IMR-90 (cell line): Measurements from ENCODE around the gene FBXO3. TPM values are rescaled to one million over a fixed set of nuclear protein-coding genes. Genes with fewer than 3 reads are reported as not detected.
A peak's percentile ranks its signal among the peaks of the same experiment; 100 is the strongest.

Experiments used
- ATAC-seq: fragments of 200-7000 bp; cut with Tn5 transposase; 2 replicates; pipeline ENCODE4 v1.9.1; 2020; ENCODE audit warnings: low read depth, mild to moderate bottlenecking, moderate library complexity
- BruUV-seq: library from RNA; stranded (reverse); fragments of 400-500 nt; replicated peaks from 2 replicates; lab custom pipeline; 2021; lab: Mats Ljungman, UMichigan
- CTCF ChIA-PET: fragments of 300-600 bp; formaldehyde crosslinking; extraction: SDS; loops from one replicate; lab custom pipeline; 2021; ENCODE audit warnings: antibody characterized with exemption; lab: Yijun Ruan, JAX
- POLR2A ChIA-PET: fragments of 300-600 bp; sonication (Branson Sonifier 250); formaldehyde crosslinking; loops from one replicate; lab custom pipeline; 2022; ENCODE audit warnings: antibody characterized with exemption; ENCODE audit not compliant: unreplicated experiment; lab: Charles Lee
- DNase-seq: peaks from one replicate; pipeline ENCODE4 v3.0.0; 2013
- H2AFZ ChIP-seq: replicated peaks from 2 replicates; pipeline ENCODE3; 2013; ENCODE audit warnings: low read length, mild to moderate bottlenecking; ENCODE audit not compliant: poor library complexity
- H2AK5ac ChIP-seq: 2 replicates; pipeline ENCODE4 v1.6.1; 2013; ENCODE audit warnings: low read depth, low read length, inconsistent platforms
- H2AK9ac ChIP-seq: replicated peaks from 2 replicates; pipeline ENCODE3; 2013; ENCODE audit warnings: mild to moderate bottlenecking, low read depth, low read length, moderate library complexity; ENCODE audit not compliant: poor library complexity
- H2BK120ac ChIP-seq: 2 replicates; pipeline ENCODE4 v1.6.1; 2013; ENCODE audit warnings: low read depth, low read length, inconsistent platforms
- H2BK15ac ChIP-seq: 3 replicates; pipeline ENCODE4 v1.6.1; 2013; ENCODE audit warnings: low read depth, low read length, inconsistent platforms
- H2BK20ac ChIP-seq: 2 replicates; pipeline ENCODE4 v1.6.1; 2013; ENCODE audit warnings: low read depth, mild to moderate bottlenecking, inconsistent platforms, low read length, moderate library complexity
- H2BK5ac ChIP-seq: 2 replicates; pipeline ENCODE4 v1.6.1; 2013; ENCODE audit warnings: mild to moderate bottlenecking, low read depth, low read length, inconsistent platforms; ENCODE audit not compliant: poor library complexity, severe bottlenecking
- H3K14ac ChIP-seq: replicated peaks from 2 replicates; pipeline ENCODE4 v1.6.1; 2013; ENCODE audit warnings: low read depth, low read length, inconsistent platforms
- H3K18ac ChIP-seq: 2 replicates; pipeline ENCODE4 v1.6.1; 2013; ENCODE audit warnings: low read depth, low read length, control low read depth
- H3K23ac ChIP-seq: 2 replicates; pipeline ENCODE4 v1.6.1; 2013; ENCODE audit warnings: low read depth, low read length, inconsistent platforms
- H3K27ac ChIP-seq: 2 replicates; pipeline ENCODE4 v1.5.1; 2013; ENCODE audit warnings: mild to moderate bottlenecking, control low read depth, low read length; ENCODE audit not compliant: insufficient read depth
- H3K27me3 ChIP-seq: 2 replicates; pipeline ENCODE4 v1.6.1; 2013; ENCODE audit warnings: low read length; ENCODE audit not compliant: control insufficient read depth, insufficient read depth
- H3K36me3 ChIP-seq: 2 replicates; pipeline ENCODE4 v1.6.1; 2013; ENCODE audit warnings: low read length, mixed read lengths; ENCODE audit not compliant: control insufficient read depth, insufficient read depth
- H3K4ac ChIP-seq: 2 replicates; pipeline ENCODE4 v1.6.1; 2013; ENCODE audit warnings: low read depth, low read length, inconsistent platforms
- H3K4me1 ChIP-seq: 2 replicates; pipeline ENCODE4 v1.6.1; 2013; ENCODE audit warnings: low read length, mixed read lengths; ENCODE audit not compliant: control insufficient read depth, insufficient read depth
- H3K4me2 ChIP-seq: 2 replicates; pipeline ENCODE4 v1.6.1; 2013; ENCODE audit warnings: low read depth, mild to moderate bottlenecking, control low read depth, low read length, moderate library complexity
- H3K4me3 ChIP-seq: 2 replicates; pipeline ENCODE4 v1.5.1; 2013; ENCODE audit warnings: low read depth, mild to moderate bottlenecking, control low read depth, low read length, moderate library complexity; ENCODE audit not compliant: insufficient read depth
- H3K56ac ChIP-seq: 2 replicates; pipeline ENCODE4 v1.6.1; 2013; ENCODE audit warnings: low read length, inconsistent platforms; ENCODE audit not compliant: insufficient read depth; ENCODE audit errors: extremely low read depth
- H3K79me1 ChIP-seq, 2 experiments: 2 replicates each; pipeline ENCODE4 v1.6.1; 2013; ENCODE audit warnings: low read length in 2 of 2, inconsistent platforms in 1 of 2, low read depth in 1 of 2
- H3K9ac ChIP-seq: 2 replicates; pipeline ENCODE4 v1.6.1; 2013; ENCODE audit warnings: low read depth, low read length, control low read depth
- H3K9me1 ChIP-seq: 2 replicates; pipeline ENCODE4 v1.6.1; 2013; ENCODE audit warnings: low read length, inconsistent platforms; ENCODE audit not compliant: insufficient read depth
- H3K9me3 ChIP-seq: 2 replicates; pipeline ENCODE4 v1.6.1; 2013; ENCODE audit warnings: low read length; ENCODE audit not compliant: control insufficient read depth, insufficient read depth
- H4K20me1 ChIP-seq: 2 replicates; pipeline ENCODE4 v1.6.1; 2013; ENCODE audit warnings: low read length, inconsistent platforms; ENCODE audit not compliant: insufficient read depth
- H4K5ac ChIP-seq: 2 replicates; pipeline ENCODE4 v1.6.1; 2013; ENCODE audit warnings: mild to moderate bottlenecking, low read depth, low read length, control low read depth
- H4K8ac ChIP-seq, 2 experiments: 2 replicates each; pipeline ENCODE4 v1.6.1; 2013; ENCODE audit warnings: low read depth in 2 of 2, low read length in 2 of 2, control low read depth in 1 of 2, inconsistent platforms in 1 of 2
- H4K91ac ChIP-seq: 2 replicates; pipeline ENCODE4 v1.6.1; 2013; ENCODE audit warnings: low read depth, low read length, inconsistent platforms; ENCODE audit not compliant: insufficient read depth
- BHLHE40 ChIP-seq: fragments of 150-350 bp; IDR thresholded peaks from 2 replicates; pipeline ENCODE4 v1.6.1; 2016; ENCODE audit warnings: mild to moderate bottlenecking, low read depth, low read length
- CEBPB ChIP-seq: IDR thresholded peaks from 2 replicates; pipeline ENCODE4 v1.6.1; 2012; ENCODE audit warnings: low read depth, low read length, improper control_type of control experiment
- CHD1 ChIP-seq: IDR thresholded peaks from 2 replicates; pipeline ENCODE4 v1.6.1; 2012; ENCODE audit warnings: low read depth, low read length, improper control_type of control experiment
- FOS ChIP-seq: fragments of 150-350 bp; IDR thresholded peaks from 2 replicates; pipeline ENCODE4 v1.6.1; 2016; ENCODE audit warnings: low read depth, low read length
- MAFK ChIP-seq: IDR thresholded peaks from 2 replicates; pipeline ENCODE4 v1.6.1; 2012; ENCODE audit warnings: low read depth, low read length, improper control_type of control experiment
- MXI1 ChIP-seq: IDR thresholded peaks from 2 replicates; pipeline ENCODE4 v1.6.1; 2012; ENCODE audit warnings: low read depth, mild to moderate bottlenecking, low read length, moderate library complexity, borderline replicate concordance
- POLR2A ChIP-seq: IDR thresholded peaks from 2 replicates; pipeline ENCODE4 v1.6.1; 2012; ENCODE audit warnings: mild to moderate bottlenecking, low read depth, low read length
- RAD21 ChIP-seq: IDR thresholded peaks from 2 replicates; pipeline ENCODE4 v1.6.1; 2012; ENCODE audit warnings: low read length, improper control_type of control experiment
- RCOR1 ChIP-seq: IDR thresholded peaks from 2 replicates; pipeline ENCODE4 v1.6.1; 2012; ENCODE audit warnings: mild to moderate bottlenecking, low read length, improper control_type of control experiment; ENCODE audit not compliant: insufficient replicate concordance
- SMC3 ChIP-seq: fragments of 150-350 bp; IDR thresholded peaks from 2 replicates; pipeline ENCODE4 v1.6.1; 2016; ENCODE audit warnings: low read depth, mild to moderate bottlenecking, antibody characterized with exemption, low read length, moderate library complexity
- WGBS, 2 experiments: methylation state at CpG; one replicate each; pipeline versions ENCODE4 v1.1.5 to v1.1.7; 2013; ENCODE audit warnings: missing lambda C conversion rate in 2 of 2; ENCODE audit not compliant: insufficient read length in 1 of 2; ENCODE audit errors: extremely low coverage in 2 of 2; 5-methylcytosine and 5-hydroxymethylcytosine counted together
- dilution Hi-C: fragments of 300-500 bp; cut with HindIII; formaldehyde crosslinking; loops from one replicate; pipeline ENCODE4 v1.14.3; 2018; ENCODE audit warnings: low sequenced_read_pairs; ENCODE audit not compliant: unreplicated experiment
- in situ Hi-C: fragments of 300-500 bp; cut with MboI; formaldehyde crosslinking; loops from 3 replicates; pipeline ENCODE4 v1.14.3; 2019; ENCODE audit warnings: low sequenced_read_pairs, inconsistent platforms, mixed read lengths
- intact Hi-C: fragments of 100-400 bp; cut with micrococcal nuclease; formaldehyde crosslinking; loops from 2 replicates; pipeline ENCODE4 v1.10.0; 2022
- polyA plus RNA-seq, 3 experiments: library from polyadenylated mRNA; depleted of rRNA; stranded (reverse); fragments of >200 nt; gene quantifications; 2 replicates each; pipeline ENCODE4 v1.2.3, GENCODE V29; 2012; ENCODE audit warnings: low replicate concordance in 1 of 3
- total RNA-seq: library from RNA; depleted of rRNA; stranded (reverse); fragments of >200 nt; gene quantifications from 2 replicates; pipeline ENCODE4 v1.2.3, GENCODE V29; 2012
- TF ChIP-seq, protein P1 (sequence below): fragments of 150-350 bp; IDR thresholded peaks from 2 replicates; pipeline ENCODE4 v1.6.1; 2016; ENCODE audit warnings: low read depth, mild to moderate bottlenecking, low read length, moderate library complexity, borderline replicate concordance
- TF ChIP-seq, protein P2 (sequence below): conservative IDR thresholded peaks from 2 replicates; pipeline ENCODE4 v1.5.1; 2012; ENCODE audit warnings: mild to moderate bottlenecking, low read depth, low read length, improper control_type of control experiment
- TF ChIP-seq, protein P3 (sequence below): fragments of 150-350 bp; IDR thresholded peaks from 2 replicates; pipeline ENCODE4 v1.6.1; 2017; ENCODE audit warnings: mild to moderate bottlenecking, antibody characterized with exemption, low read length, low read depth

The FBXO3 gene
- total and polyA plus RNA-seq, 2 of the 4 experiments (the other 2 are of a cell fraction), result 26.2 to 51.1 TPM

DNA sequence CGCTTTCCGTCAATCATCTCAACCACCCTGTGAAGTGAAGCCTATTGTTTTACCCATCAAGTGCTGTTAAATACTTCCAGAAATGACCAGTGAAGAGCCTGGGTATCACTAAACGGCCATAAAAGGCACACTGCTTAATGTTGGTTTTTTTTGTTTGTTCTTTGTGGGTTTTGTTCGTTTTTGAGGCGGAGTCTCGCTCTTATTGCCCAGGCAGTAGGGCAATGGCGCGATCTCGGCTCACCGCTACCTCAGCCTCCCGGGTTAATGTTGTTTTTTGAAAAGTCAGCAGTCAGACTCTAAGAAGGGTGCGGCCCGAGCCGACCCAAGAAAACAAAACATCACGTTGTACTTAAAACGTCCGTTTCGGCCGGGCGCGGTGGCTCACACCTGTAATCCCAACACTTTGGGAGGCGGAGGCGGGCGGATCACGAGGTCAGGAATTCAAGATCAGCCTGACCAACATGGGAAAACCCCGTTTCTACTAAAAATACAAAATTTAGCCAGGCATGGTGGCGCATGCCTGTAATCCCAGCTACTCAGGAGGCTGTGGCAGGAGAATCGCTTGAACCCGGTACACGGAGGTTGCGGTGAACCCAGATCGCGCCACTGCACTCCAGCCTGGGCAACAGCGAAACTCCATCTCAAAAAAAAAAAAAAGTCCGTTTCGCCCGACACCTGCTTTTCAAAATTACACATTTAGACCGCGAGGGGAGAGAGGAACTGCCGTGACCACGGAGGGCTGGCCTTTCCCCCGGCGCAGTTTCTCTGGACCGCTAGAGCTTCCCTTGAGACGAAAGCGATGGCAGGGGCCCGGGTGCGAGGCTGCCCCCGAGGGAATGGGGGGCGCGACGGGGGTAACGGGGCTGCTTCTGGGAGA lies 38.8 kb downstream of the FBXO3 start:
- peak overlapping the region; percentile 88 for H2AK5ac ChIP-seq
- dilution Hi-C loops (no loop called here), intact Hi-C loops (loop anchor here (2.0 kb wide), 1 partner anchor 43 kb away; no protein-coding TSS in a partner anchor), in situ Hi-C loops (no loop called here)
- H2BK20ac ChIP-seq, result no peak overlapping the region
- H3K4ac ChIP-seq, result peak overlapping the region; percentile 87
- peaks cover 26% of the 10 kb centered on the region for H3K9me1 ChIP-seq
- peak overlapping the region; percentile 49 to 65; a peak in 2 of 4 replicates for H4K8ac ChIP-seq
- WGBS, 2 experiments, result 0% methylated on average over 7 of the region's 53 CpGs; no CpG with 5 or more reads in 1 of the 2 experiments
- peak; percentile 10 for ATAC-seq
- H3K56ac ChIP-seq, result peak overlapping the region; percentile 89; the same call in 1 of the 2 replicates
- H2AK9ac ChIP-seq, result peak overlapping the region; percentile 94
- H3K27me3 ChIP-seq, result no peaks in the 10 kb centered on the region
- peak overlapping the region; percentile 92 for H3K9ac ChIP-seq
- peaks cover 17% of the 10 kb centered on the region for H3K36me3 ChIP-seq
- no peaks in the 10 kb centered on the region; the same call in 1 of the 2 replicates for H3K9me3 ChIP-seq
- ChIA-PET CTCF (interaction anchor here (0.7 to 1.4 kb wide), 2 partner anchors 24 to 44 kb away, joined by 3 to 4 read pairs; no protein-coding TSS in a partner anchor), POLR2A (interaction anchor here (1.4 to 1.5 kb wide), 2 partner anchors 35 to 43 kb away, joined by 3 read pairs; partner anchors contain the start of gene C11orf91)
- peak overlapping the region; percentile 98 for H3K23ac ChIP-seq
- H4K5ac ChIP-seq, result peak overlapping the region; percentile 44
- H2BK5ac ChIP-seq, result peak overlapping the region; percentile 86
- peak overlapping the region; percentile 91 for H3K14ac ChIP-seq
- H3K79me1 ChIP-seq, result peaks cover 8 to 50% of the 10 kb centered on the region in 2 experiments; a peak in 3 of 4 replicates
- H3K4me3 ChIP-seq, result peak overlapping the region; percentile 77
- BruUV-seq, result TSS peak; percentile 38
- peak overlapping the region; percentile 69; the same call in 2 of the 3 replicates for H2BK15ac ChIP-seq
- H3K4me1 ChIP-seq, result peaks cover 19% of the 10 kb centered on the region
- peak overlapping the region; percentile 57 for H3K18ac ChIP-seq
- peak overlapping the region; percentile 80 for H2AFZ ChIP-seq
- peak overlapping the region; percentile 95 for H3K4me2 ChIP-seq
- peak overlapping the region; percentile 67 for H3K27ac ChIP-seq
- DNase-seq, result no peak
- peak overlapping the region; percentile 49; the same call in 1 of the 2 replicates for H2BK120ac ChIP-seq
- H4K20me1 ChIP-seq, result peaks cover 47% of the 10 kb centered on the region
- H4K91ac ChIP-seq, result peak overlapping the region; percentile 60
- TF ChIP-seq, protein P1, sequence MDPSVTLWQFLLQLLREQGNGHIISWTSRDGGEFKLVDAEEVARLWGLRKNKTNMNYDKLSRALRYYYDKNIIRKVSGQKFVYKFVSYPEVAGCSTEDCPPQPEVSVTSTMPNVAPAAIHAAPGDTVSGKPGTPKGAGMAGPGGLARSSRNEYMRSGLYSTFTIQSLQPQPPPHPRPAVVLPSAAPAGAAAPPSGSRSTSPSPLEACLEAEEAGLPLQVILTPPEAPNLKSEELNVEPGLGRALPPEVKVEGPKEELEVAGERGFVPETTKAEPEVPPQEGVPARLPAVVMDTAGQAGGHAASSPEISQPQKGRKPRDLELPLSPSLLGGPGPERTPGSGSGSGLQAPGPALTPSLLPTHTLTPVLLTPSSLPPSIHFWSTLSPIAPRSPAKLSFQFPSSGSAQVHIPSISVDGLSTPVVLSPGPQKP, result no peak
- no peak for TF ChIP-seq RCOR1
- no peak for TF ChIP-seq SMC3
- no peak for TF ChIP-seq CHD1
- TF ChIP-seq MXI1, result no peak
- no peak for TF ChIP-seq MAFK
- no peak for TF ChIP-seq RAD21
- TF ChIP-seq, protein P2, sequence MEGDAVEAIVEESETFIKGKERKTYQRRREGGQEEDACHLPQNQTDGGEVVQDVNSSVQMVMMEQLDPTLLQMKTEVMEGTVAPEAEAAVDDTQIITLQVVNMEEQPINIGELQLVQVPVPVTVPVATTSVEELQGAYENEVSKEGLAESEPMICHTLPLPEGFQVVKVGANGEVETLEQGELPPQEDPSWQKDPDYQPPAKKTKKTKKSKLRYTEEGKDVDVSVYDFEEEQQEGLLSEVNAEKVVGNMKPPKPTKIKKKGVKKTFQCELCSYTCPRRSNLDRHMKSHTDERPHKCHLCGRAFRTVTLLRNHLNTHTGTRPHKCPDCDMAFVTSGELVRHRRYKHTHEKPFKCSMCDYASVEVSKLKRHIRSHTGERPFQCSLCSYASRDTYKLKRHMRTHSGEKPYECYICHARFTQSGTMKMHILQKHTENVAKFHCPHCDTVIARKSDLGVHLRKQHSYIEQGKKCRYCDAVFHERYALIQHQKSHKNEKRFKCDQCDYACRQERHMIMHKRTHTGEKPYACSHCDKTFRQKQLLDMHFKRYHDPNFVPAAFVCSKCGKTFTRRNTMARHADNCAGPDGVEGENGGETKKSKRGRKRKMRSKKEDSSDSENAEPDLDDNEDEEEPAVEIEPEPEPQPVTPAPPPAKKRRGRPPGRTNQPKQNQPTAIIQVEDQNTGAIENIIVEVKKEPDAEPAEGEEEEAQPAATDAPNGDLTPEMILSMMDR, result no peak
- no peak for TF ChIP-seq CEBPB
- TF ChIP-seq BHLHE40, result no peak
- no peak for TF ChIP-seq FOS
- TF ChIP-seq, protein P3, sequence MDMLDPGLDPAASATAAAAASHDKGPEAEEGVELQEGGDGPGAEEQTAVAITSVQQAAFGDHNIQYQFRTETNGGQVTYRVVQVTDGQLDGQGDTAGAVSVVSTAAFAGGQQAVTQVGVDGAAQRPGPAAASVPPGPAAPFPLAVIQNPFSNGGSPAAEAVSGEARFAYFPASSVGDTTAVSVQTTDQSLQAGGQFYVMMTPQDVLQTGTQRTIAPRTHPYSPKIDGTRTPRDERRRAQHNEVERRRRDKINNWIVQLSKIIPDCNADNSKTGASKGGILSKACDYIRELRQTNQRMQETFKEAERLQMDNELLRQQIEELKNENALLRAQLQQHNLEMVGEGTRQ, result no peak
- TF ChIP-seq POLR2A, result no peak
